ENCODE data around the gene MAP1B.

MAP1B gene

GRCh38 chr5:72101828-72102227, 5.4 kb upstream of the MAP1B start:
- no peak for DNase-seq

DNA sequence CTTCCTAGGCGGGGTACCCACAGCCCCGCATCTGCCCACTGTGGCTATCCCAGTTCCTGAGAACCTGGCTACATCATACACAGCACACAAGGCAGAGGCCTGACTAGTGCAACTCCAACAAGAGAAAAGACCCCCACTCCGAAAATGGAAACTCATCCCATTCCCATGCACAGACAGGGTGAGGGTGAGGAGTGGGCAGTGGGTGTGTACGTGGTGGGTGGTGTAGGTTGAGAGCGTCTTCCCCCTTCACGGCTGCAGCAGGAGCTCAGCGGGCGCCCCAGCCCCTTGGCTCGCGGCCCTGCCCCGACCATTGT, 501 bp upstream of the MAP1B start:
- DNase-seq, result no peak

GRCh38 chr5:72107901-72108201, 576 bp downstream of the MAP1B start:
- no peak for DNase-seq

GRCh38 chr5:72108202-72109061, 1.2 kb downstream of the MAP1B start:
- DNase-seq, result no peak

- no peak for DNase-seq
Measured at GRCh38 chr5:72109062-72109411, 1.8 kb downstream of the MAP1B start.

DNA sequence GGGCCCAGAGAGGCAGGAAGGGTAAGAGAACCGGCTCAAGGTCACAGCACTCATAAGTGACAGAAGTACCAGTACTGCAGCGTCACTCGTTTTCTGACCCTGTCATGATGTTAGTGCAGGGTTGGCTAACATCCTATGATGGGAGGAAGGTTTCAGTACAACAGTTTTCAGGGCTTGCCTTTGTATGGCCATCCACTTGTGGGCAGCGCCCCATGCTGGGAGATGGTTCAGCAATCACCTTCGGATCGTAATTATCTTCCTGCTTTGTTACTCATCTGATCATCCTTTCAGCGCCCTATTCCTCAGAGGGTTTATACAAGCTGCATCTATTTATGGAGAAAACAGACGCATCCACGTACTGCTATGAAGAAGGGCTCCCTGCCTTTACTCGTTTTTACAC, 2.4 kb downstream of the MAP1B start:
- DNase-seq, result no peak

GRCh38 chr5:72110394-72111013, 3.2 kb downstream of the MAP1B start:
- DNase-seq, result no peak

- DNase-seq, result no peak
Measured at GRCh38 chr5:72112389-72112788, 5.1 kb downstream of the MAP1B start.

DNA sequence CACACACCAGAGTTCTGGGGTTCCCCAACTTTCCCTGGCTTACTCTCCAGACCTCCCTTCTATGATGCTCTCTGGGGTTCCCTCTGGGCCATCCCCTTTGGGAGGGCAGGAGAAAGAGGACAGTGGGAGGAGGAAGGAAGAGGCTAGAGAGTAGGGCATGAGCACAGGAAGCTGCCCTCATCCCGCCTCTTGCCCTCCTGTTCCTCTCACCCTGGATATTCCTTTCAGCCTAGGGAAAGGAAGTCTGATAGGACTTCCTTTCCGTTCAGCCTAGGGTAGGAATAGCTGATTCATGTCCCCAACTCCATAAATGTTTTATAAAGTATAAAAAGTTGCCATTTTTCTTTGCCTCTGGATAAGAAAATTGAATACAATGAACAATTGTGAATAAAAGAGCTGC, 7.4 kb downstream of the MAP1B start:
- DNase-seq, result no peak

DNA sequence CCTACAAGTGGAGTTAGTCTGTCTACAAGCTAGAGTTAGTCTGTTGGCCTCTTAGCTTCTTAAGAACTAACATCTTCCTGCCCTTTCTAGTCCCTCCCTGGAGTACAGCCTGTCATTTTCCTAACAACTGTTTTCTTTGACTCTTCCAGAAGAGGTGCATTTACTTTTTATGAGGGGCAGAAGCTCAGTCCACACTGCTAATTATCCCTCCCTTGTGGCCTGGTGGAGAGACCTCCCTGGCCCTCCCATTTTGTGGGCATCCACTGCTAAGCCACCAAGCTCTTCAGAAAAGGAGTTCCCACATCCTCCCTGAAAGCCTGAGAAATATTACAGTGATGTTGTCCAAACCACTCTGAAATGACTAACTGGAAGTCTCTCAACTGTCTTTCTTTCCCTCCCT, 8.0 kb downstream of the MAP1B start:
- DNase-seq, result no peak

- DNase-seq, result no peak
Measured at GRCh38 chr5:72117307-72117706, 10.0 kb downstream of the MAP1B start.

DNA sequence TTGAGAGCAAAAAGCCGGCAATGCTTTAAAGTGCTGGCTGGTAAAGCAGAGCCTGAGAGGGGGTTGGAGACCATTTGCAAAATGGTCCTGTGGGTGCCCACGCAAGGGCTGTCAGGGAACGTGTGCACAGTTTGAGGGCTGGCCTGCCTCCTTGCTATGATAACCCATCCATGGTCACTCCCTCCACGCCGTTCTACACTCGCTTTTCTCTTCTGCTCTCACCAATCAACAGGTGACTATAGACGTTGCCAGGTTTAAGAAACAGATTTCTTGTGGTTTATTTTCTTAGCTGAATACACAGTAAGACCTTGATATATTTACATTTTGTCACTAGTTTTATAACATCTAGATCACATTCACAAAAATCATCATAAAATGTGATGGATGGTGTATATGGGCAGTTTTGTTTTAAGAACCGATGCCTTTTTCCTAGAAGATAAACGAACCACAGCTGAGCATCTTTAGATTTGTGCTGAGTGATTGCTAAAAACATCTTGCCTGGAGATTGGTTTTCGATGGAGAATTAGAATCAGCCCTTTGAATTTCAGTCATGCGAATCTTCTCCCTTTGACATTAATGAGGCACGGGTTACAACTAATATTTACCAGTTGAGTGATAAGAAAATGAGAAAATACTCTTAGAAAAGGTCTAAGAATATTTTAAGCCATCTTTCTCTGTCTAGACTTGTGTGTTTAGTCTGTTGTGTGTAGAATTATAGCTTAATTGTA, 13.9 kb downstream of the MAP1B start:
- no peak for DNase-seq

- no peak for DNase-seq
Measured at GRCh38 chr5:72121780-72122445, 14.6 kb downstream of the MAP1B start.

DNA sequence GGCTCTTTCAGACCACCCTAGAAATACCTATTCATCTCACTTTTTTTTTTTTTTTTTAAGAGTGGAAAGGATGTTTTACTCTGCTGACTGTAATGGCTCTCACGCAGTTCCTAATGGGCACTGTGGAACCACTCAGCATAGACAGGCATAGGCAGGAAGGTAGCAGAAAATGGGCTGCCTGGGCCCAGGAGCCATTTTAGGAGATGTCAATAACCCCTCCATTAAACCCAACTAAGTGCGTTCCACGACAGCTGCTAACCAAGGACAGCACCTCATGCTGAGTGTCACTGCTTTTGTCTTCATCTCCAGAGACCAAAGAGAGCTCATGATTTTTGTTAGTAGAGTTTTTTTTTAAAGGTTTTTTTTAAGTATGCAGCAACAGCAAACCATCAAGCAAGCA, 15.3 kb downstream of the MAP1B start:
- DNase-seq, result no peak

DNA sequence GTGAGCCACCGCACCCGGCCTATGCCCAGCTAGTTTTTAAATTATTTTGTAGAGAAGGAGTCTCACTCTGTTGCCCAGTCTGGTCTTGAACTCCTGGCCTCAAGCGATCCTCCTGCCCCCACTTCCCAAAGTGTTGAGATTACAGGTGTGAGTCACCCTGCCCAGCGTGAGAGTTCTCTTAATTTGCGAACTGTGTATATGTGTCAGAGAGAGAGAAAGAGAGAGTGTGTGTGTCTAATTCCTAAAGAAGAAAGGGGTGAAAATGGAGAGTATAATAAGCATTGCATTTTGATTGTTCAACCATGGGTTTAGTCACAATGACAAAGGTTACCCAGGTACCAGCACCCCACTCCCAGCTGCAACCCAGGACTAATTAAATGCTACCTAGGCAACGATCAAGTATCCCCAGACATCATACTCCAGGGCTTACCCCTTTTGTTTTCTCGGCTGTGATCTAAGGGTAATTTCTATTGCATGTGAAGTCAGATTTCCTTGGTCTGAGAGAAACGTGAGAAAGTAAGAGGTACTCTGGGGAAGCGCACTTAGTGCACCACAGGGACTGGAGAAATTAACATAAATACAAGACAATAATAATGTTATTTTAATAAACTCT, 16.6 kb downstream of the MAP1B start:
- no peak for DNase-seq

GRCh38 chr5:72125271-72125940, 18.1 kb downstream of the MAP1B start:
- DNase-seq, result no peak

- DNase-seq, result no peak
Measured at GRCh38 chr5:72125941-72126620, 18.8 kb downstream of the MAP1B start.

DNA sequence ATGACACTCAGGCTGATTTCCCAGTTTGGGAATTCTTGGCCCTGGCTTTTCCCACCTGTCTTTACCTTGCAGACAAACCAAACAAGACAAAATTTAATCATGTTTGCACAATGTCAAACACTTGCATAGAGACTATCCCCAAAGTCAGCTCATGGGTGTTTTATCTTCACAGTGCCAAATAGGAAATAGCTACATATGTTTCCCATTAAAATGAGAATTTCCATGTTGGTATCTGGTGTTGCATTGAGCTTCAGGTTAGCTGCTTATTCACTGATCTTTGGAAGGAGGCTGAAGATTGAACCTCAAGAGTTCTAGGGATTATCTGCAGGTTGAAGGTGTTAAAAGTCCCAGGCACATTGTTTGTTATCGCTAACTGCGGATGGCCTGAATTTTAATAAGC, 19.5 kb downstream of the MAP1B start:
- DNase-seq, result no peak

DNA sequence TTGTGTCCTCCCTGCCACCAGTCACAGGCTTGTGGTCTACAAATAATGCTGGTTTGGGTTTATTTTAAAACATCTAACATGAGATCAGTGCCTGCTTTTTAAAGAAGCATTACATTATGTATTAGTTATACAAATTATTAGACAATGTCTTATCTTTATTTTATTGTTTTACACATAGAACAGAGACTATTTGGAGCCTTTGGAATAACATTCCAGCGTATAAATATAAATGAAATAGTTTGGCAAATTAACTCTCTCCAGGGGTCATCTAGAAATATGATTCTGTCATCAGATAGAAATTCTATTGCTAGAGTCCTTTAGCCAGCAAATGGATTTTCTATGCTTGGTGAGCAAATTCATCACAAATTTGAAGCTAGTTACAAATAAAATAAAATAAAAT, 22.4 kb downstream of the MAP1B start:
- no peak for DNase-seq

GRCh38 chr5:72130351-72130761, 23.1 kb downstream of the MAP1B start:
- no peak for DNase-seq

GRCh38 chr5:72133212-72133990, 26.1 kb downstream of the MAP1B start:
- DNase-seq, result no peak

All from stimulated activated CD4-positive, alpha-beta T cell treated with anti-CD3 and anti-CD28 coated beads, Interleukin-2, amount 100 ng/mL, for 48 hours (primary cell).